ENCODE data around the gene TMOD1.
"Not testable (repeated sequence)": the region's sequence is repeated elsewhere in the genome, so short reads cannot be mapped to it uniquely, and the experiment has no call there.

The TMOD1 gene

GRCh38 chr9:97479496-97480159 is 21.8 kb upstream of the TMOD1 start:
- Mint-ChIP-seq H3K36me3 (ENCODE audit: insufficient read depth) (peaks cover 23% of the 10 kb centered on the region), H3K4me3 (no peak overlapping the region), H3K27me3 (no peaks in the 10 kb centered on the region), H3K27ac (ENCODE audit: low read depth) (no peak overlapping the region), H3K9me3 (no peaks in the 10 kb centered on the region), H3K4me1 (no peaks in the 10 kb centered on the region)
- no peak for ATAC-seq (replicated peaks; ENCODE audit: extremely low read depth, poor library complexity, severe bottlenecking)
- no peak for DNase-seq (ENCODE audit: low spot score in 2 of 2)

GRCh38 chr9:97480174-97480573 is 21.3 kb upstream of the TMOD1 start:
- no peaks in the 10 kb centered on the region for H3K27me3 Mint-ChIP-seq
- ATAC-seq (replicated peaks; ENCODE audit: extremely low read depth, poor library complexity, severe bottlenecking): no peak
- DNase-seq (ENCODE audit: low spot score in 2 of 2): no peak
- no peak overlapping the region for H3K4me3 Mint-ChIP-seq
- H3K9me3 Mint-ChIP-seq: no peaks in the 10 kb centered on the region
- H3K27ac Mint-ChIP-seq (ENCODE audit: low read depth): no peak overlapping the region
- no peaks in the 10 kb centered on the region for H3K4me1 Mint-ChIP-seq
- peaks cover 22% of the 10 kb centered on the region for H3K36me3 Mint-ChIP-seq (ENCODE audit: insufficient read depth)

GRCh38 chr9:97480749-97481148 is 20.7 kb upstream of the TMOD1 start:
- Mint-ChIP-seq H3K27ac (ENCODE audit: low read depth) (no peak overlapping the region), H3K36me3 (ENCODE audit: insufficient read depth) (peaks cover 22% of the 10 kb centered on the region), H3K27me3 (no peaks in the 10 kb centered on the region), H3K4me3 (no peak overlapping the region), H3K9me3 (no peaks in the 10 kb centered on the region), H3K4me1 (no peaks in the 10 kb centered on the region)
- ATAC-seq (replicated peaks; ENCODE audit: extremely low read depth, poor library complexity, severe bottlenecking): no peak
- no peak for DNase-seq (ENCODE audit: low spot score in 2 of 2)

- no peak overlapping the region for H3K4me3 Mint-ChIP-seq
- H3K4me1 Mint-ChIP-seq: no peaks in the 10 kb centered on the region
- H3K36me3 Mint-ChIP-seq (ENCODE audit: insufficient read depth): peaks cover 19% of the 10 kb centered on the region
- no peak for DNase-seq (ENCODE audit: low spot score in 2 of 2)
- peaks cover 5% of the 10 kb centered on the region for H3K9me3 Mint-ChIP-seq
- no peaks in the 10 kb centered on the region for H3K27me3 Mint-ChIP-seq
- ATAC-seq (replicated peaks; ENCODE audit: extremely low read depth, poor library complexity, severe bottlenecking): no peak
- no peak overlapping the region for H3K27ac Mint-ChIP-seq (ENCODE audit: low read depth)
These were observed 17.3 kb upstream of the TMOD1 start for GRCh38 chr9:97484134-97484533.

- no peak overlapping the region for H3K4me3 Mint-ChIP-seq
- no peak overlapping the region for H3K27ac Mint-ChIP-seq (ENCODE audit: low read depth)
- H3K4me1 Mint-ChIP-seq: no peaks in the 10 kb centered on the region
- DNase-seq (ENCODE audit: low spot score in 2 of 2) (no peak), ATAC-seq (replicated peaks; ENCODE audit: extremely low read depth, poor library complexity, severe bottlenecking) (no peak)
- H3K9me3 Mint-ChIP-seq: peaks cover 5% of the 10 kb centered on the region
- peaks cover 15% of the 10 kb centered on the region for H3K36me3 Mint-ChIP-seq (ENCODE audit: insufficient read depth)
- H3K27me3 Mint-ChIP-seq: no peaks in the 10 kb centered on the region
These were observed 14.4 kb upstream of the TMOD1 start for GRCh38 chr9:97487107-97487506.

GRCh38 chr9:97487861-97488260 is 13.6 kb upstream of the TMOD1 start:
- Mint-ChIP-seq H3K36me3 (ENCODE audit: insufficient read depth) (peaks cover 16% of the 10 kb centered on the region), H3K27ac (ENCODE audit: low read depth) (no peak overlapping the region), H3K4me3 (no peak overlapping the region), H3K4me1 (no peaks in the 10 kb centered on the region), H3K9me3 (peaks cover 5% of the 10 kb centered on the region), H3K27me3 (no peaks in the 10 kb centered on the region)
- ATAC-seq (replicated peaks; ENCODE audit: extremely low read depth, poor library complexity, severe bottlenecking) (no peak), DNase-seq (ENCODE audit: low spot score in 2 of 2) (no peak)

- ATAC-seq (replicated peaks; ENCODE audit: extremely low read depth, poor library complexity, severe bottlenecking): no peak
- Mint-ChIP-seq H3K9me3 (peaks cover 4% of the 10 kb centered on the region), H3K4me1 (no peaks in the 10 kb centered on the region), H3K27ac (ENCODE audit: low read depth) (peak overlapping the region; percentile 10), H3K4me3 (no peak overlapping the region), H3K27me3 (no peaks in the 10 kb centered on the region), H3K36me3 (ENCODE audit: insufficient read depth) (peaks cover 19% of the 10 kb centered on the region)
- no peak for DNase-seq (ENCODE audit: low spot score in 2 of 2)
These were observed 10.1 kb upstream of the TMOD1 start for GRCh38 chr9:97491216-97491999.

GRCh38 chr9:97497558-97498375 is 3.7 kb upstream of the TMOD1 start:
- H3K9me3 Mint-ChIP-seq; DNase-seq (ENCODE audit: low spot score in 2 of 2); H3K27ac Mint-ChIP-seq (ENCODE audit: low read depth); ATAC-seq (replicated peaks; ENCODE audit: extremely low read depth, poor library complexity, severe bottlenecking); H3K4me3 Mint-ChIP-seq; H3K4me1 Mint-ChIP-seq: not testable (repeated sequence)
- Mint-ChIP-seq H3K36me3 (ENCODE audit: insufficient read depth) (peaks cover 15% of the 10 kb centered on the region), H3K27me3 (peaks cover 17% of the 10 kb centered on the region)

- peaks cover 17% of the 10 kb centered on the region for H3K27me3 Mint-ChIP-seq
- H3K9me3 Mint-ChIP-seq; H3K36me3 Mint-ChIP-seq (ENCODE audit: insufficient read depth); H3K27ac Mint-ChIP-seq (ENCODE audit: low read depth); H3K4me1 Mint-ChIP-seq; DNase-seq (ENCODE audit: low spot score in 2 of 2); H3K4me3 Mint-ChIP-seq; ATAC-seq (replicated peaks; ENCODE audit: extremely low read depth, poor library complexity, severe bottlenecking): not testable (repeated sequence)
These were observed 2.6 kb upstream of the TMOD1 start for GRCh38 chr9:97498846-97499245.

GRCh38 chr9:97500263-97500662 is 1.2 kb upstream of the TMOD1 start:
- Mint-ChIP-seq H3K4me1 (peaks cover 9% of the 10 kb centered on the region), H3K27ac (ENCODE audit: low read depth) (no peak overlapping the region), H3K27me3 (peaks cover 17% of the 10 kb centered on the region), H3K36me3 (ENCODE audit: insufficient read depth) (peaks cover 8% of the 10 kb centered on the region), H3K4me3 (no peak overlapping the region), H3K9me3 (no peaks in the 10 kb centered on the region)
- DNase-seq (ENCODE audit: low spot score in 2 of 2) (no peak), ATAC-seq (replicated peaks; ENCODE audit: extremely low read depth, poor library complexity, severe bottlenecking) (no peak)

GRCh38 chr9:97500765-97501176 is 695 bp upstream of the TMOD1 start:
- peak overlapping the region; percentile 45 for H3K4me3 Mint-ChIP-seq
- ATAC-seq (replicated peaks; ENCODE audit: extremely low read depth, poor library complexity, severe bottlenecking): no peak
- H3K36me3 Mint-ChIP-seq (ENCODE audit: insufficient read depth): peaks cover 6% of the 10 kb centered on the region
- H3K27me3 Mint-ChIP-seq: peaks cover 17% of the 10 kb centered on the region
- H3K9me3 Mint-ChIP-seq: no peaks in the 10 kb centered on the region
- DNase-seq (ENCODE audit: low spot score in 2 of 2): no peak
- no peak overlapping the region for H3K27ac Mint-ChIP-seq (ENCODE audit: low read depth)
- H3K4me1 Mint-ChIP-seq: peaks cover 9% of the 10 kb centered on the region

GRCh38 chr9:97501972-97502221 is 431 bp downstream of the TMOD1 start:
- no peaks in the 10 kb centered on the region for H3K9me3 Mint-ChIP-seq
- ATAC-seq (replicated peaks; ENCODE audit: extremely low read depth, poor library complexity, severe bottlenecking) (no peak), DNase-seq (ENCODE audit: low spot score in 2 of 2) (no peak)
- H3K4me3 Mint-ChIP-seq: no peak overlapping the region
- H3K4me1 Mint-ChIP-seq: peaks cover 9% of the 10 kb centered on the region
- peaks cover 17% of the 10 kb centered on the region for H3K27me3 Mint-ChIP-seq
- H3K27ac Mint-ChIP-seq (ENCODE audit: low read depth): no peak overlapping the region
- peaks cover 2% of the 10 kb centered on the region for H3K36me3 Mint-ChIP-seq (ENCODE audit: insufficient read depth)

Data from central memory CD8-positive, alpha-beta T cell (primary cell).